GM12878 (cell line): ENCODE results near the gene TYSND1. TPM values are rescaled to one million over a fixed set of nuclear protein-coding genes. Genes with fewer than 3 reads are reported as not detected.
A peak's percentile ranks its signal among the peaks of the same experiment; 100 is the strongest.

Experiments used
- ATAC-seq: fragments of 200-7000 bp; cut with Tn5 transposase; 3 replicates; pipeline ENCODE4 v1.9.1; 2020; ENCODE audit warnings: mild to moderate bottlenecking, moderate library complexity
- BruUV-seq: library from RNA; stranded (reverse); fragments of 400-500 nt; replicated peaks from 2 replicates; lab custom pipeline; 2021; lab: Mats Ljungman, UMichigan
- CTCF ChIA-PET: fragments of 300-600 bp; sonication (Branson Sonifier 250); formaldehyde crosslinking; extraction: SDS; loops from one replicate; lab custom pipeline; 2021; ENCODE audit warnings: inconsistent platforms; lab: Yijun Ruan, JAX
- POLR2A ChIA-PET: fragments of 350-600 bp; formaldehyde crosslinking; extraction: SDS; loops from one replicate; lab custom pipeline; 2021; ENCODE audit warnings: inconsistent platforms; lab: Charles Lee
- RAD21 ChIA-PET: fragments of 300-600 bp; sonication (Branson Sonifier 250); formaldehyde crosslinking; loops from one replicate; lab custom pipeline; 2023; ENCODE audit warnings: antibody characterized with exemption; ENCODE audit not compliant: unreplicated experiment; lab: Charles Lee
- SMC1A ChIA-PET: fragments of 300-600 bp; sonication (Branson Sonifier 250); formaldehyde crosslinking; loops from one replicate; lab custom pipeline; 2023; ENCODE audit not compliant: unreplicated experiment, uncharacterized antibody; lab: Charles Lee
- DNase-seq: peaks from one replicate; pipeline ENCODE4 v3.0.0-alpha.2; 2011; ENCODE audit warnings: low read depth, low spot score
- FAIRE-seq: peaks from 3 replicates; lab custom pipeline; 2011; peaks lifted over from hg19 to GRCh38; lab: Jason Lieb, UNC
- H2AFZ ChIP-seq: 2 replicates; pipeline ENCODE4 v1.6.0; 2011; ENCODE audit warnings: low read depth, low read length, control low read depth; ENCODE audit not compliant: control insufficient read depth
- H3K27ac ChIP-seq: 2 replicates; pipeline ENCODE4 v1.5.1; 2011; ENCODE audit warnings: control low read depth; ENCODE audit not compliant: control insufficient read depth, insufficient read depth
- H3K27me3 ChIP-seq, 2 experiments: replicated peaks in 1 of 2; 2 replicates each; pipeline versions ENCODE4 v1.6.0 to v1.6.1; 2011; ENCODE audit warnings: low read length in 1 of 2; ENCODE audit not compliant: control insufficient read depth in 2 of 2, insufficient read depth in 2 of 2
- H3K36me3 ChIP-seq, 2 experiments: 2 replicates each; pipeline ENCODE4 v1.5.1; 2011; ENCODE audit warnings: low read length in 1 of 2; ENCODE audit not compliant: control insufficient read depth in 2 of 2, insufficient read depth in 2 of 2
- H3K4me1 ChIP-seq: 2 replicates; pipeline ENCODE4 v1.6.1; 2011; ENCODE audit warnings: mild to moderate bottlenecking, low read length, moderate library complexity, mixed read lengths; ENCODE audit not compliant: control insufficient read depth, insufficient read depth
- H3K4me2 ChIP-seq: 2 replicates; pipeline ENCODE4 v1.6.0; 2011; ENCODE audit warnings: control low read depth; ENCODE audit not compliant: control insufficient read depth, insufficient read depth
- H3K4me3 ChIP-seq: fragments of 200-600 bp; sonication (generic); 2 replicates; pipeline ENCODE4 v1.5.1; 2016
- H3K79me2 ChIP-seq: 2 replicates; pipeline ENCODE4 v1.6.0; 2011; ENCODE audit warnings: low read length; ENCODE audit not compliant: control insufficient read depth, insufficient read depth
- H3K9ac ChIP-seq: 2 replicates; pipeline ENCODE4 v1.8.0; 2011; ENCODE audit warnings: low read length, control low read depth, mixed read lengths; ENCODE audit not compliant: control insufficient read depth, insufficient read depth
- H3K9me3 ChIP-seq: replicated peaks from 3 replicates; pipeline ENCODE4 v1.5.1; 2011; ENCODE audit warnings: mild to moderate bottlenecking, low read length; ENCODE audit not compliant: control insufficient read depth, insufficient read depth
- H4K20me1 ChIP-seq: 2 replicates; pipeline ENCODE4 v1.6.0; 2011; ENCODE audit not compliant: control insufficient read depth, insufficient read depth
- ASH2L ChIP-seq: fragments of 300-600, 200-600 bp; sonication (generic); IDR thresholded peaks from 2 replicates; pipeline ENCODE4 v1.6.1; 2017; ENCODE audit warnings: low read depth, mild to moderate bottlenecking, borderline replicate concordance
- CHD4 ChIP-seq: fragments of 200-600 bp; sonication (generic); IDR thresholded peaks from 2 replicates; pipeline ENCODE4 v1.6.1; 2016; ENCODE audit warnings: mild to moderate bottlenecking
- CREB1 ChIP-seq: IDR thresholded peaks from 2 replicates; pipeline ENCODE4 v1.6.1; 2012; ENCODE audit warnings: low read depth, mild to moderate bottlenecking, inconsistent platforms
- EP300 ChIP-seq, 2 experiments: fragments of 150-350 bp in 1 of 2; IDR thresholded peaks; 2 replicates each; pipeline ENCODE4 v1.6.1; 2011 to 2012; ENCODE audit warnings: low read depth in 2 of 2, low read length in 2 of 2, borderline replicate concordance in 1 of 2, improper control_type of control experiment in 1 of 2, inconsistent platforms in 1 of 2; ENCODE audit not compliant: control insufficient read depth in 1 of 2
- RBBP5 ChIP-seq: fragments of 200-600 bp; sonication (generic); conservative IDR thresholded peaks from 2 replicates; pipeline ENCODE4 v1.6.1; 2016
- RUNX3 ChIP-seq: IDR thresholded peaks from 2 replicates; pipeline ENCODE4 v1.6.1; 2012; ENCODE audit warnings: low read length, inconsistent platforms
- SPI1 ChIP-seq: IDR thresholded peaks from 2 replicates; pipeline ENCODE4 v1.6.1; 2011; ENCODE audit warnings: low read depth, mild to moderate bottlenecking, low read length, moderate library complexity, borderline replicate concordance; ENCODE audit not compliant: insufficient read depth
- TCF12 ChIP-seq: IDR thresholded peaks from 2 replicates; pipeline ENCODE4 v1.6.1; 2011; ENCODE audit warnings: low read depth, mild to moderate bottlenecking, low read length
- WGBS: methylation state at CpG from one replicate; pipeline ENCODE4 v1.1.6; 2016; ENCODE audit warnings: low lambda C conversion rate; ENCODE audit not compliant: insufficient replicate concordance, insufficient coverage; ENCODE audit errors: missing lambda C conversion rate; 5-methylcytosine and 5-hydroxymethylcytosine counted together
- in situ Hi-C: fragments of 300-500 bp; cut with MboI; formaldehyde crosslinking; loops from 9 replicates; pipeline ENCODE4 v1.14.3; 2018; ENCODE audit warnings: mixed read lengths
- intact Hi-C: fragments of 100-400 bp; cut with micrococcal nuclease; formaldehyde crosslinking; loops from one replicate; pipeline ENCODE4 v1.14.2; 2022; ENCODE audit not compliant: unreplicated experiment
- polyA plus RNA-seq, 11 experiments: library from polyadenylated mRNA; depleted of rRNA in 4 of 11; unstranded in 6 of 11; stranded (reverse) in 5 of 11; fragments of >200 nt; fragmentation: Nextera tagmentation in 4 of 11; fragmentation: Illumina TruSeq in 1 of 11; extraction: Ambion mirVana in 4 of 11; extraction: Trizol in 1 of 11; gene quantifications; 1 replicate in 1 of 11; 2 replicates in 10 of 11; pipeline versions ENCODE4 v1.2.1 to v1.2.3, GENCODE V29; 2011 to 2016; ENCODE audit warnings: inconsistent platforms in 2 of 11, missing spikeins in 2 of 11, low read depth in 1 of 11
- total RNA-seq, 4 experiments: library from RNA; depleted of rRNA in 3 of 4; stranded (reverse); fragments of >200 nt in 3 of 4; fragmentation: Illumina TruSeq in 1 of 4; extraction: Trizol in 1 of 4; gene quantifications; 2 replicates each; pipeline versions ENCODE4 v1.2.1 to v1.2.3, GENCODE V29; 2013 to 2021
- TF ChIP-seq, protein P1 (sequence below): IDR thresholded peaks from 2 replicates; pipeline ENCODE4 v1.6.1; 2011; ENCODE audit warnings: borderline replicate concordance, low read depth, mild to moderate bottlenecking, moderate library complexity, low read length; ENCODE audit not compliant: insufficient read depth, poor library complexity, severe bottlenecking

The TYSND1 gene
- total and polyA plus RNA-seq, 10 of the 15 experiments (the other 5 are each of a cell fraction or from before 2014, with no cell fraction given): 1.9 to 21.4 (median 12.0) TPM

DNA sequence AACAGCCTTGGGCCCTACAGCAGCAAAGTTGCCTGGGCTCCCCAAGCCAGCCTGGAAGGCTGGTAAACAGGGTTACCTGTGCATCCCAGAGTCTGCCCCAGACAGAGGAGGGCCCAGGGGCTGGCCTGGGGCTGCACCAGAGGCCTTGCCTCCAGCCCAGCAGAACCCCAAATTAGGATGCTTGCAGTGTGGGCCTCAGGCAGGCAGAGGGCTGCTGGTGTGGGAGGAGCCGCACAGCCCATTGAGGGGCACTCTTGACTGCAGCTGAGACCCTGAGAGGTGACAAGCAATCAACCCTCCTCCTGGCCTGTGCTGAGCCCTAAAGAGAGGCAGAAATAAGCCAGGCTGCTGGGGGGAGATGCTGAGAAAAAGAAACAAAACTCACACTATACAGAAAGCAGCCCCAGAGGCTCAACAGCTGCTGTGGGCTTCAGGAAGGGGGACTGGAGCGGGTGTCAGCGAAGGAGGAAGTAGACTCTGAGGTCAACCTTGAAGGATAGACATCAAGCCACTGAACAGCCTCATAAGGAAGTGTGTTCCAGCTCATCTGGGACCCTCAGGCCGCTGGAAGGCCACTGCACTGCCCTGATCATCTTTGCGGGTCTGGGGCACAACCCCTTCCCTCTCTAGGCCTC is 20.5 kb downstream of the TYSND1 start:
- peaks cover 12% of the 10 kb centered on the region for H3K4me1 ChIP-seq
- H3K4me3 ChIP-seq: no peak overlapping the region
- peaks cover 2% of the 10 kb centered on the region in 2 experiments; a peak in 2 of 4 replicates for H3K36me3 ChIP-seq
- POLR2A ChIA-PET: interaction anchor here (1.9 kb wide), 1 partner anchor 21 kb away, joined by 8 read pairs; the partner anchor contains the start of gene TYSND1
- CTCF ChIA-PET: interaction anchor here (1.5 to 2.9 kb wide), 4 partner anchors 10 to 20 kb away, joined by 4 to 23 read pairs (median 5); partner anchors contain the start of gene TYSND1
- RAD21 ChIA-PET: interaction anchor here (0.6 to 1.7 kb wide), 2 partner anchors 20 to 42 kb away, joined by 3 to 5 read pairs; partner anchors contain the start of gene TYSND1
- BruUV-seq: no TSS peak
- TF ChIP-seq TCF12 (peak; percentile 54; the same call in 1 of the 2 replicates), CREB1 (no peak), SPI1 (peak; percentile 23; the same call in 1 of the 2 replicates), ASH2L (no peak), EP300 (IDR thresholded peaks at IDR 0.05; ENCODE audit: borderline replicate concordance in 1 of 2, control insufficient read depth in 1 of 2, low read depth in 2 of 2, low read length in 2 of 2) (no peak), RBBP5 (no peak), CHD4 (no peak), RUNX3 (0 out of 2 replicates have a peak, but pooled peaks have one; percentile 11)
- TF ChIP-seq, protein P1, sequence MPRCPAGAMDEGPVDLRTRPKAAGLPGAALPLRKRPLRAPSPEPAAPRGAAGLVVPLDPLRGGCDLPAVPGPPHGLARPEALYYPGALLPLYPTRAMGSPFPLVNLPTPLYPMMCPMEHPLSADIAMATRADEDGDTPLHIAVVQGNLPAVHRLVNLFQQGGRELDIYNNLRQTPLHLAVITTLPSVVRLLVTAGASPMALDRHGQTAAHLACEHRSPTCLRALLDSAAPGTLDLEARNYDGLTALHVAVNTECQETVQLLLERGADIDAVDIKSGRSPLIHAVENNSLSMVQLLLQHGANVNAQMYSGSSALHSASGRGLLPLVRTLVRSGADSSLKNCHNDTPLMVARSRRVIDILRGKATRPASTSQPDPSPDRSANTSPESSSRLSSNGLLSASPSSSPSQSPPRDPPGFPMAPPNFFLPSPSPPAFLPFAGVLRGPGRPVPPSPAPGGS: no peak
- TF ChIP-seq, all 136 proteins: peak for 3
- 74% methylated on average over 5 of the region's 5 CpGs for WGBS
- Histone ChIP-seq H3K27ac (peak overlapping the region; percentile 63), H3K27me3 (no peaks in the 10 kb centered on the region), H3K79me2 (peaks cover 7% of the 10 kb centered on the region), H2AFZ (peak overlapping the region; percentile 6; the same call in 1 of the 2 replicates), H4K20me1 (no peaks in the 10 kb centered on the region), H3K9me3 (no peaks in the 10 kb centered on the region), H3K9ac (no peak overlapping the region), H3K4me2 (peak overlapping the region; percentile 40; the same call in 1 of the 2 replicates)
- FAIRE-seq (no peak), ATAC-seq (peak; percentile 66), DNase-seq (no peak)
- intact Hi-C loops (no loop called here), in situ Hi-C loops (no loop called here)
- SMC1A ChIA-PET: interaction anchor here (0.8 to 2.2 kb wide), 2 partner anchors 10 to 21 kb away, joined by 3 to 5 read pairs; partner anchors contain the start of gene TYSND1
